Endothelial cell of umbilical vein (primary cell): ENCODE measurements around the gene UFD1. TPM values are rescaled to one million over a fixed set of nuclear protein-coding genes. Genes with fewer than 3 reads are reported as not detected.

Experiments used
- BruUV-seq: library from RNA; stranded (reverse); fragments of 400-500 nt; replicated peaks from 2 replicates; lab custom pipeline; 2021; lab: Mats Ljungman, UMichigan
- CTCF ChIA-PET: fragments of 300-600, 350-600 bp; sonication (Branson Sonifier 250); formaldehyde crosslinking; loops from one replicate; lab custom pipeline; 2021; ENCODE audit warnings: antibody characterized with exemption, inconsistent platforms; lab: Charles Lee
- POLR2A ChIA-PET: fragments of 300-600, 350-600 bp; sonication (Branson Sonifier 250); formaldehyde crosslinking; loops from one replicate; lab custom pipeline; 2021; ENCODE audit warnings: antibody characterized with exemption, inconsistent platforms; lab: Charles Lee
- DNase-seq: peaks from one replicate; pipeline ENCODE4 v3.0.0-alpha.2; 2011; ENCODE audit warnings: low read depth, low spot score
- FAIRE-seq: peaks from 2 replicates; lab custom pipeline; 2011; peaks lifted over from hg19 to GRCh38; lab: Jason Lieb, UNC
- H2AFZ ChIP-seq: 2 replicates; pipeline ENCODE4 v1.6.0; 2012; ENCODE audit warnings: low read depth, low read length, control low read depth, inconsistent platforms
- H3K27ac ChIP-seq: 2 replicates; pipeline ENCODE4 v1.5.1; 2011; ENCODE audit warnings: low read depth, mild to moderate bottlenecking, control low read depth, low read length, moderate library complexity; ENCODE audit not compliant: insufficient read depth
- H3K27me3 ChIP-seq, 2 experiments: 2 replicates each; pipeline versions ENCODE4 v1.6.0 to v1.6.1; 2011; ENCODE audit warnings: low read length in 2 of 2, mixed read lengths in 1 of 2; ENCODE audit not compliant: control insufficient read depth in 2 of 2, insufficient read depth in 2 of 2
- H3K36me3 ChIP-seq, 2 experiments: 2 replicates in 1 of 2; 3 replicates in 1 of 2; pipeline ENCODE4 v1.5.1; 2011; ENCODE audit warnings: low read length in 2 of 2, mild to moderate bottlenecking in 1 of 2, moderate library complexity in 1 of 2; ENCODE audit not compliant: control insufficient read depth in 2 of 2, insufficient read depth in 2 of 2; ENCODE audit errors: extremely low read depth in 1 of 2
- H3K4me1 ChIP-seq: 3 replicates; pipeline ENCODE4 v1.5.1; 2011; ENCODE audit warnings: mild to moderate bottlenecking, low read length; ENCODE audit not compliant: control insufficient read depth, insufficient read depth; ENCODE audit errors: extremely low read depth
- H3K4me2 ChIP-seq: 2 replicates; pipeline ENCODE4 v1.6.1; 2011; ENCODE audit warnings: low read length, control low read depth, mixed read lengths; ENCODE audit not compliant: insufficient read depth
- H3K4me3 ChIP-seq, 3 experiments: fragments of 200-600 bp in 1 of 3; sonication (generic), shearing (Covaris generic) in 1 of 3; replicated peaks in 1 of 3; 2 replicates each; pipeline ENCODE4 v1.5.1; 2011 to 2016; ENCODE audit warnings: control low read depth in 3 of 3, low read length in 3 of 3, mild to moderate bottlenecking in 2 of 3, inconsistent platforms in 1 of 3, low read depth in 1 of 3, moderate library complexity in 1 of 3; ENCODE audit not compliant: insufficient read depth in 1 of 3
- H3K79me2 ChIP-seq: 2 replicates; pipeline ENCODE4 v1.6.0; 2012; ENCODE audit warnings: low read length, inconsistent platforms; ENCODE audit not compliant: control insufficient read depth, insufficient read depth
- H3K9ac ChIP-seq: replicated peaks from 2 replicates; pipeline ENCODE3; 2011; ENCODE audit warnings: low read length, control low read depth; ENCODE audit not compliant: insufficient read depth; ENCODE audit errors: extremely low read depth
- H3K9me1 ChIP-seq: replicated peaks from 3 replicates; pipeline ENCODE4 v1.6.0; 2011; ENCODE audit warnings: mild to moderate bottlenecking, low read length; ENCODE audit not compliant: control insufficient read depth, insufficient read depth; ENCODE audit errors: extremely low read depth
- H3K9me3 ChIP-seq: replicated peaks from 2 replicates; pipeline ENCODE4 v1.5.1; 2012; ENCODE audit warnings: low read length, inconsistent platforms; ENCODE audit not compliant: control insufficient read depth, insufficient read depth
- H4K20me1 ChIP-seq: replicated peaks from 2 replicates; pipeline ENCODE3; 2011; ENCODE audit warnings: mild to moderate bottlenecking, low read length; ENCODE audit not compliant: control insufficient read depth, insufficient read depth; ENCODE audit errors: extremely low read depth
- CTCF ChIP-seq, 2 donors: IDR thresholded peaks; 1 replicate in 1 of 2; 2 replicates in 1 of 2; pipeline ENCODE4 v1.5.1; 2011; ENCODE audit warnings: low read length in 2 of 2, mild to moderate bottlenecking in 2 of 2, moderate library complexity in 2 of 2, control low read depth in 1 of 2, inconsistent platforms in 1 of 2, low read depth in 1 of 2; ENCODE audit not compliant: insufficient read depth in 1 of 2; ENCODE audit errors: extremely low read depth in 1 of 2
- EZH2 ChIP-seq: IDR thresholded peaks from 2 replicates; pipeline ENCODE4 v1.6.1; 2012; ENCODE audit warnings: borderline replicate concordance, low read depth, mild to moderate bottlenecking, moderate library complexity, low read length, inconsistent platforms; ENCODE audit not compliant: severe bottlenecking
- FOS ChIP-seq: IDR thresholded peaks from 2 replicates; pipeline ENCODE4 v1.6.1; 2011; ENCODE audit warnings: mild to moderate bottlenecking, low read length, moderate library complexity, borderline replicate concordance; ENCODE audit not compliant: insufficient read depth
- GATA2 ChIP-seq: IDR thresholded peaks from 2 replicates; pipeline ENCODE4 v1.7.0; 2011; ENCODE audit warnings: low read depth, mild to moderate bottlenecking, moderate library complexity, mixed read lengths, low read length; ENCODE audit not compliant: insufficient read length, insufficient read depth
- JUN ChIP-seq: IDR thresholded peaks from 2 replicates; pipeline ENCODE4 v1.6.1; 2011; ENCODE audit warnings: borderline replicate concordance, low read depth; ENCODE audit not compliant: insufficient read length, insufficient read depth
- MAX ChIP-seq: IDR thresholded peaks from 2 replicates; pipeline ENCODE4 v1.6.1; 2011; ENCODE audit not compliant: insufficient read depth, insufficient read length
- MYC ChIP-seq: IDR thresholded peaks from one replicate; pipeline ENCODE4 v1.6.1; 2011; ENCODE audit warnings: mild to moderate bottlenecking, low read depth, low read length
- POLR2A ChIP-seq: IDR thresholded peaks from 2 replicates; pipeline ENCODE4 v1.6.1; 2012; ENCODE audit warnings: low read depth, mild to moderate bottlenecking, control low read depth, low read length
- POLR2AphosphoS5 ChIP-seq: IDR thresholded peaks from 2 replicates; pipeline ENCODE4 v1.6.1; 2012; ENCODE audit warnings: low read depth, mild to moderate bottlenecking, control low read depth, low read length, moderate library complexity; ENCODE audit not compliant: insufficient read depth
- dilution Hi-C: fragments of 300-500 bp; cut with MboI; formaldehyde crosslinking; loops from one replicate; pipeline ENCODE4 v1.15.0; 2019; ENCODE audit warnings: low sequenced_read_pairs; ENCODE audit not compliant: extremely low pct_ligation_motif_present
- intact Hi-C: fragments of 100-400 bp; cut with micrococcal nuclease; formaldehyde crosslinking; loops from one replicate; pipeline ENCODE4 v1.10.0; 2022
- polyA plus RNA-seq, 4 experiments: library from polyadenylated mRNA; depleted of rRNA in 3 of 4; stranded (reverse) in 3 of 4; unstranded in 1 of 4; fragments of >200 nt; gene quantifications; 2 replicates each; pipeline versions ENCODE4 v1.2.1 to v1.2.3, GENCODE V29; 2011 to 2012; ENCODE audit warnings: missing spikeins in 1 of 4
- total RNA-seq: library from RNA; stranded (reverse); gene quantifications from 2 replicates; pipeline ENCODE4 v1.2.3, GENCODE V29; 2021

UFD1 gene
- total and polyA plus RNA-seq, 2 donors (not counting 3 experiments of a cell fraction or from before 2014, with no cell fraction given), result 127 to 228 TPM

DNA sequence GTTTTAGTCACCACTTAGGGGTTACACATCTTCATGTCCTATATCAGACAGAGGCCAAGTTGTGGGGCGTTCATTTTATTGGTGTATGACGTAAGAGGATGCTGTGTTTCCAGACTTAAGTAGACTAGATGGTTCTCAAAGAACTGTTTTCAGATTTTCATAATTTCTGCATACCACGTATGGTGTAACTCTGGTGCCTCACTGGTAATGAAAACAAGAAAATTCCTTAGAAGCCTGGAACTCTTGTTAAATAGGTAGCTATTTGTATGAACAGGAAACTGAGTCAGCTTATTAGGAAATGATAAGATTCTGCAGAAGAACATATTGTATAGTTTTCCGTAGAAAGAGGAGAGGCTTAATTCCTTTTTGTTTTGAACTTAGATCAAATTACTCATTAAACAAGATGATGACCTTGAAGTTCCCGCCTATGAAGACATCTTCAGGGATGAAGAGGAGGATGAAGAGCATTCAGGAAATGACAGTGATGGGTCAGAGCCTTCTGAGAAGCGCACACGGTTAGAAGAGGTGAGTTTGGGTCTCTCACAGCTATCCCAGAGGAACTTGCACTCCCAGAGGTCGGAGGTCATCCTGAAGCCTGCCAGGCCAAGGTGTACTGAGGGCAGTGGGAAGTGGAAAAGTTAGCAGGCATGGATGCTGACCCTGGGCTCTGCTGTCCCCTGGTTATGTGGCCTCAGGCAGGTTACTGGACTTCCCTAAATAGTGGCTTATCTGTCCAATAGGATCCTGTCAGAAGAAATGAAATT, 4.7 kb upstream of the UFD1 start:
- BruUV-seq, result no TSS peak
- POLR2A ChIA-PET, result interaction anchor here (0.6 to 1.5 kb wide), 4 partner anchors 41 to 1334 kb away, joined by 3 to 6 read pairs (median 4); partner anchors contain the start of genes CLDN5 and USP18
- H3K9me3 ChIP-seq, result no peaks in the 10 kb centered on the region
- peaks cover 39% of the 10 kb centered on the region for H3K4me1 ChIP-seq
- H3K79me2 ChIP-seq, result peaks cover 18% of the 10 kb centered on the region
- CTCF ChIA-PET, result interaction anchor here (0.7 to 4.3 kb wide), 5 partner anchors 9 to 148 kb away, joined by 3 to 31 read pairs (median 5); no protein-coding TSS in a partner anchor
- peak overlapping the region; percentile 26 for H2AFZ ChIP-seq
- DNase-seq (peak; percentile 96), FAIRE-seq (peak; percentile 99)
- H4K20me1 ChIP-seq, result no peaks in the 10 kb centered on the region
- H3K9me1 ChIP-seq, result no peaks in the 10 kb centered on the region
- peaks cover 0 to 3% of the 10 kb centered on the region in 2 experiments for H3K36me3 ChIP-seq
- dilution Hi-C loops (no loop called here), intact Hi-C loops (loop anchor here (1.0 kb wide), 1 partner anchor 83 kb away; no protein-coding TSS in a partner anchor)
- H3K4me3 ChIP-seq, result peak overlapping the region in 1 of 3 experiments; percentile 42
- H3K9ac ChIP-seq, result peak overlapping the region; percentile 77
- peak overlapping the region; percentile 72 for H3K27ac ChIP-seq
- no peaks in the 10 kb centered on the region for H3K27me3 ChIP-seq
- no peak for TF ChIP-seq POLR2A
- peak; percentile 92 for TF ChIP-seq JUN
- no peak for TF ChIP-seq EZH2
- TF ChIP-seq MAX, result no peak
- TF ChIP-seq MYC, result no peak
- TF ChIP-seq CTCF (IDR thresholded peaks at IDR 0.05; ENCODE audit: extremely low read depth in 1 of 2, insufficient read depth in 1 of 2, low read depth in 1 of 2, low read length in 2 of 2), result no peak
- peak; percentile 34 for TF ChIP-seq POLR2AphosphoS5
- peak; percentile 72 for TF ChIP-seq GATA2
- peak; percentile 70 for TF ChIP-seq FOS
- H3K4me2 ChIP-seq, result peak overlapping the region; percentile 51
